Measurements from ENCODE around the gene GALNT17. TPM values are rescaled to one million over a fixed set of nuclear protein-coding genes. Genes with fewer than 3 reads are reported as not detected.

Gene GALNT17
- total RNA-seq, 1 donor from 2014 or later = not detected

- intact Hi-C loops (cut with micrococcal nuclease) = no loop called here
- no peaks in the 10 kb centered on the region for H3K4me1 Mint-ChIP-seq
- no peak overlapping the region for H3K27ac Mint-ChIP-seq
- DNase-seq = no peak
- H3K9me3 Mint-ChIP-seq = no peaks in the 10 kb centered on the region
- H3K4me3 Mint-ChIP-seq = no peak overlapping the region
- no peaks in the 10 kb centered on the region for H3K36me3 Mint-ChIP-seq (ENCODE audit: low read depth)
- H3K27me3 Mint-ChIP-seq = no peaks in the 10 kb centered on the region
Observed at GRCh38 chr7:71739520-71740173, 607.7 kb downstream of the GALNT17 start.

- no peaks in the 10 kb centered on the region for H3K27me3 Mint-ChIP-seq
- intact Hi-C loops (cut with micrococcal nuclease) = no loop called here
- H3K9me3 Mint-ChIP-seq = no peaks in the 10 kb centered on the region
Observed at GRCh38 chr7:71740174-71740560, 608.2 kb downstream of the GALNT17 start.

DNA sequence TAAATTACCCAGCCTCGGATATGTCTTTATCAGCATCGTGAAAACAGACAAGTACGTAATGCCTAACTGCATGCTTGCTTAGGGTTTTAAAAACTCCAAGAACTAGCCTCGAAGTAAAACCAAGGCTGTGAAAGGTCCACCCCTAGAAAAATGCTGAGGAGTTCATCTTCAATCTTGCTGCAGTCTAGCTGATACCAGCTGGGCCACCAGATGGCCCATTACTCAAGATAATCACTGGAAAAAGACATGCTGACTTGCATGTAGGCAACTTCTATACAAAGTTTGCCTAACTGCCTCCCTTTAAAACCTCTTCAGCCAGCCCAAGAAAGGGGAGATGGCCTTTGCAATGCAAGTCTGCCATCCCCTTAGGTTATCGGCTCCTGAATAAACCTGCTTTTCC, 614.1 kb downstream of the GALNT17 start:
- Mint-ChIP-seq H3K9me3 (no peaks in the 10 kb centered on the region), H3K36me3 (ENCODE audit: low read depth) (no peaks in the 10 kb centered on the region), H3K4me3 (no peak overlapping the region), H3K27ac (no peak overlapping the region), H3K4me1 (no peaks in the 10 kb centered on the region), H3K27me3 (no peaks in the 10 kb centered on the region)
- no peak for DNase-seq
- intact Hi-C loops (cut with micrococcal nuclease) = no loop called here

More at GRCh38 chr7:71740174-71740560, 608.2 kb downstream of the GALNT17 start:
- Mint-ChIP-seq H3K36me3 (ENCODE audit: low read depth) (no peaks in the 10 kb centered on the region), H3K27ac (no peak overlapping the region), H3K4me3 (no peak overlapping the region), H3K4me1 (no peaks in the 10 kb centered on the region)
- no peak for DNase-seq

DNA sequence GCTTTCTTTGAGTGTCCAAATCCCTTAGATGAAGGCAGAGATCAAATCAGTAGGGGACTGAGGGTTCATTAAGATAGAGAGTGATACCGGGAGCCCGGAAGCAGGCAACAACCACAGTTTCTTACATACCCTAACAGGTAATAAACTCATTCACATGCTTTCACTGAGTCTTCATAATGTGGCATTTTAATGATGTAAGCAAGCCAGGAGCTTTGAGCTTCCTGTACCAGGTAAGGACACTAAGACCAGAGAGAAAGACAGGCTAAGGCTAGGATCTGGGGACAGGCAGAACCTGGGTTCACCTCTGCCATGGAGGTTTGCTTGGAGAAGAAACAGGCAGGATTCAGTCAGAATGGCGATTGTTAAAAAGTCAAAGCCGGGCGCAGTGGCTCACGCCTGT, 618.3 kb downstream of the GALNT17 start:
- no peaks in the 10 kb centered on the region for H3K9me3 Mint-ChIP-seq
- H3K27me3 Mint-ChIP-seq = no peaks in the 10 kb centered on the region
- no peaks in the 10 kb centered on the region for H3K36me3 Mint-ChIP-seq (ENCODE audit: low read depth)
- DNase-seq = no peak
- no peaks in the 10 kb centered on the region for H3K4me1 Mint-ChIP-seq
- no peak overlapping the region for H3K27ac Mint-ChIP-seq
- H3K4me3 Mint-ChIP-seq = no peak overlapping the region
- intact Hi-C loops (cut with micrococcal nuclease) = no loop called here

GRCh38 chr7:71752171-71752935, 620.4 kb downstream of the GALNT17 start:
- H3K27me3 Mint-ChIP-seq = no peaks in the 10 kb centered on the region
- H3K36me3 Mint-ChIP-seq (ENCODE audit: low read depth) = no peaks in the 10 kb centered on the region
- H3K27ac Mint-ChIP-seq = no peak overlapping the region
- H3K4me1 Mint-ChIP-seq = no peaks in the 10 kb centered on the region
- no peak overlapping the region for H3K4me3 Mint-ChIP-seq
- peaks cover 5% of the 10 kb centered on the region for H3K9me3 Mint-ChIP-seq
- DNase-seq = peak; percentile 81
- intact Hi-C loops (cut with micrococcal nuclease) = no loop called here

- no peak for DNase-seq
- Mint-ChIP-seq H3K9me3 (peaks cover 7% of the 10 kb centered on the region), H3K4me3 (no peak overlapping the region), H3K27me3 (no peaks in the 10 kb centered on the region), H3K4me1 (no peaks in the 10 kb centered on the region), H3K27ac (no peak overlapping the region), H3K36me3 (ENCODE audit: low read depth) (no peaks in the 10 kb centered on the region)
- intact Hi-C loops (cut with micrococcal nuclease) = no loop called here
Observed at GRCh38 chr7:71753236-71753635, 621.3 kb downstream of the GALNT17 start.

GRCh38 chr7:71753956-71754664, 622.2 kb downstream of the GALNT17 start:
- H3K27ac Mint-ChIP-seq = no peak overlapping the region
- no peak for DNase-seq
- no peaks in the 10 kb centered on the region for H3K4me1 Mint-ChIP-seq
- no peaks in the 10 kb centered on the region for H3K27me3 Mint-ChIP-seq
- no peaks in the 10 kb centered on the region for H3K36me3 Mint-ChIP-seq (ENCODE audit: low read depth)
- no peak overlapping the region for H3K4me3 Mint-ChIP-seq
- H3K9me3 Mint-ChIP-seq = peaks cover 7% of the 10 kb centered on the region
- intact Hi-C loops (cut with micrococcal nuclease) = no loop called here

DNA sequence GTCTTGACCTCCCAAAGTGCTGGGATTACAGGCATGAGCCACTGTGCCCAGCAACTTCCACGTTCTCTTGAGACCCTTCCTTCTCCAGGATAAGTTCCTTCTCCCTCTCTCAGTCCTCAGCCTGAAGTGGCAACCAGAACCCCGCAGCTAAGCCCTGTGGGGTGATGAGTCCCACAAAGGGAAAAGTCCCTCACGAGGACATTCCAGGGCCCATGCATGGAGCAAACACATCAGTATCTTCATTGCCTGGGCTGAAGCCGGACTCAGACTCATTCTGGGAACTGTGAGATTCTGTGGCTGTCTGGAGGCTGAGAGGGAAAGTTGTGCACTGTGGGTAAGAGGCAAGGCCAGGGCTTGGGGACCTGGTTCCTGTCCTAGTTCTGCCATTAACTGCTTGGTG, 622.9 kb downstream of the GALNT17 start:
- intact Hi-C loops (cut with micrococcal nuclease) = no loop called here
- no peak overlapping the region for H3K27ac Mint-ChIP-seq
- H3K36me3 Mint-ChIP-seq (ENCODE audit: low read depth) = no peaks in the 10 kb centered on the region
- no peak for DNase-seq
- peaks cover 7% of the 10 kb centered on the region for H3K9me3 Mint-ChIP-seq
- no peaks in the 10 kb centered on the region for H3K4me1 Mint-ChIP-seq
- H3K4me3 Mint-ChIP-seq = no peak overlapping the region
- no peaks in the 10 kb centered on the region for H3K27me3 Mint-ChIP-seq

DNA sequence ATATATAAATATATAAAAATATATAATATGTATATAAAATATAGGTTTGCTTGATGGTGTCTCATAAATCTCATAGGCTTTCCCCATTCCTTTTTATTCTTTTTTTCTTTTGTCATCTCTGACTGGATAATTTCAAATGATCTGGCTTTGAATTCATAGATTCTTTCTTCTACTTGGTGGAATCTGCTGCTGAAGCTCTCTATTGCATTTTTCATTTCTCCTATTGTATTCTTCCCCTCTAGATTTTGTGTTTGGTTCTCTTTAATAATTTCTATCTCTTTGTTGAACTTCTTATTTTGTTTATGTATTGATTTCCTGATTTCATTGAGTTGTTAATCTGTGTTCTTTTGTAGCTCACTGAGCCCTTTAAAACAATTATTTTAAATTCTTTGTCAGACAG, 629.4 kb downstream of the GALNT17 start:
- Mint-ChIP-seq H3K4me3 (no peak overlapping the region), H3K36me3 (ENCODE audit: low read depth) (no peaks in the 10 kb centered on the region), H3K9me3 (peaks cover 17% of the 10 kb centered on the region), H3K27me3 (no peaks in the 10 kb centered on the region), H3K27ac (no peak overlapping the region), H3K4me1 (no peaks in the 10 kb centered on the region)
- intact Hi-C loops (cut with micrococcal nuclease) = no loop called here
- no peak for DNase-seq

Measured in activated CD4-positive, alpha-beta T cell treated with anti-CD3 and anti-CD28 coated beads, Interleukin-2, amount 10 ng/mL, durations not matched to agents 24 days and 14 days (primary cell).